UCSD-AML1 (cell line): ENCODE results near the gene PLXND1.

Source experiments
- DNase-seq: peaks from one replicate; lab custom pipeline; 2025; ENCODE audit not compliant: unreplicated experiment; lab: John Stamatoyannopoulos, UW

Gene PLXND1

GRCh38 chr3:129564981-129565644 is 41.4 kb downstream of the PLXND1 start:
- no peak for DNase-seq

DNA sequence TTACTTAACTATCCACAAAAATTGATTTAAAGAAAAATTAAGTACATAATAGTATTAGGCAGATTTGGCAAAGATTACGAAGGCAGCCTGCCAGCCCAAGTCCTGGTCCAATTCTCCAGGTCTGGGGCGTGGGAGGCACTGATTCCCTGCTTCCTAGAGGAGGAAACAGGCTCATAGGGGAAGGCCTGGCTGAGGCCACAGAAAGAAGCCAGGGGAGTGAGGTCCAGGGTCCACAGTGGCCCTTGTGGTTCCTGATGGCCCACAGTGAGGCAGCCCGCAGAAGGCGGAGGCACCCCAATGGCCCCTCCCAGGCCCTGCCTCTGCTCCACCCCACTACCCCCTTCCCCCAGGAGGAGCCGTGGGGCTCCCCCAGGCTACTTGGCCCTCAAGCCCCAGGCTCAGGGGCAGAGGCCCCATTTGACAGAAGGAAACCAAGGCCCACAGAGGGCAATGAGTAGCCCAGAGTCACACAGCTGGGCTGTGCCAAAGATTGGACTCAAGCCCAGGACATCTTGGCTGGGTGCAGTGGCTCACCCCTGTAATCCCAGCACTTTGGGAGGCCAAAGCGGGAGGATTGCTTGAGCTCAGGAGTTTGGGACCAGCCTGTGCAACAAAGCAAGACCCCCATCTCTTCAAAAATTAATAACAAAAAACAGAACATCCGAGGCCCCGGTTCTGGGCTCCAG is 42.5 kb downstream of the PLXND1 start:
- DNase-seq = no peak

DNA sequence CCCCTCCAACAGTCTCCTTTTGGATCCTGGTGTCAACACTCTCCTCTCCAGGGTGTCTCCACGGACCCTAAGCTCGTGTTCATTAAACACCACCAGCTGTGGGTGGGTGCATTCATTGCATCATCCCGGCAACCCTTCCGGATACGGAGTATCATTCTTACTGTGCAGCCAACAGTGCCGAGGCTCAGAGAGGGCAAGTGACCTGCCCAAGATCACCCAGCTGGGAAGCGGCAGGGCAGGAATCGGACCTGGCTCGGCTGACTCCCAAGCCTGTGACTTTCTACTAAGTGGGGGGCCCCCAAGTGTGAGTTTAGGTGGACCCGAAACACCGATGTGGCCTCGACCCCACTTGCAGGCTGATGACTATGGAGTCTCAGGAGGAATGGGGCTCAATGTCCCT is 43.1 kb downstream of the PLXND1 start:
- no peak for DNase-seq

DNA sequence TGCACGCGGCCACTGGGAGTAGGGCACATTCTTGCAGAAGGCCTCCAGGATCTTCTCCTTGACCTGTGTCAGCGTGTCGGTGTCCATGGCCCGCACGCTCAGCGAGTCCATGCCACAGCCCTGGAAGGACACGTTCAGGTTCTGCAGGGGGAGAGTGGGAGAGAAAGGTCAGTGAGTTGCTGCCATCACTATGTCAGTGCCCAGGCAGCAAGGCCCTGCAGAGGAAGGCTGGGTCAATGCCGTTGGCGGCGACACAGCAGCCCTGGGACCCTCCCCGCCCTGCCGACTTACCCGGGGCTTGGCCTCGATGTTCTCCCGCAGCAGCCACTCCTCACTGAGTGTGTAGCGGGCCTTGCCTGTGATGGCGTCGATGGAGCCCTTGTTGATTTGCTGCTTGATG is 43.7 kb downstream of the PLXND1 start:
- no peak for DNase-seq

DNA sequence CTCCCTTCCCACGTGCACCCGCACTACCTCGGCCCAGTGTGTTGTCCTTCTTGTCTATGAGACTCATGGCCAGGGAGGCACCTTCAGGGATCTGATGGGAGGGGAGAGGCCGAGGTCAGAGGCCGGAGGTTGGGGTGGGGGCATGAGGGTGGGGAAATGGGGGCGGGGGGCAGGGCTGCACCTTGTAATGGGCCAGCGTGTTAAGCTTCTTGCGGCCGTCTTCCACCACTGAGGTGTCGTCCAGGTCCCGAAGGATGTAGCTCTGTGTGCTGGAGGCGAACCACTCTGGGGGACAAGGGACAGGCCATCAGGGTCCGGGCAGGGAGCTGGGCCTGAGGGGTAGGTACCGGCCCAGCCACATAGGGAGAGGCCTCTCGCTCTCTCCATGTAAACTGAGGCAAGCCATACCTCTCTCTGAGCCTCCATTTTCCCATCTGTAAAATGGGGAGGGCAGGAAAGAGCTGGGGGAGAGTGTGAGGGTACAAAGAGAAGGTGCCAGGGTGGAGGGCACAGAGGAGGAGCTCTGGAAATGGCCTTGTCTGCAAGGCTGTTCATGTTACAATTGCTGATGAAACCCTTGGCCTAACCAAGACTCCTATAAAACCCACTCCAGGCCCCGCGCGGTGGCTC is 44.7 kb downstream of the PLXND1 start:
- DNase-seq = no peak

DNA sequence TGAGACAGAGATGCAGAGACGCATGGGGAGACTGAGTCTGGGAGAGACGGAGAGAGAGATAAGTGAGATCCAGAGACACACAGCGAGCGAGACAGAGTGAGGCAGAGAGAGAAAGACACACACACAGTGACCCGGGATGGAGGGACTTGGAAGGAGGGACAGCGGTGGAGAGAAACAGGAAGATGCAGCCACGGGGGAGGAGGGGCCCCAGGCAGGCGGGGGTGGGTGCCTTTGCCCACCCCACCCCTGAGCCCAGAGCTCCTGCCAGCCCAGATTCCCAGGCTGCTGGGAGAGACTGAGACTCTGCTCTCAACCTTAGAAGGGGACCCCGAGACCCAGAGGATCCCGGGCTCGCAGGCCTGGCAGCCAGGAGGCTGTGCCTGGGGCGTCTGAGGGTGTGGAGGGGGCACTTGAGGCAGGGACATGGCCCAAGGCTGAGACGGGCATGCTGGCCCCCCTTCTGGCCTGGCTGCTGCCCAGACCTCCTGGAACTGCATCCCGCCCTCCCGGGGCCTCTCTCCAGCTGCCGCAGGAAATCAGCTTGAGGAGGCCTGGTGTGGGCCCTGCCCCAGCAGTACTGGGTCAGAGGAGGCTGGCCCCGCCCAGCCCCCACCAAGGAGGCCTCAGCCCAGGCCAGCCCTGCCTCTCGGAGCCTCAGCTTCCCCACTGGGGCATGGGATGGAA is 45.4 kb downstream of the PLXND1 start:
- DNase-seq = no peak

DNA sequence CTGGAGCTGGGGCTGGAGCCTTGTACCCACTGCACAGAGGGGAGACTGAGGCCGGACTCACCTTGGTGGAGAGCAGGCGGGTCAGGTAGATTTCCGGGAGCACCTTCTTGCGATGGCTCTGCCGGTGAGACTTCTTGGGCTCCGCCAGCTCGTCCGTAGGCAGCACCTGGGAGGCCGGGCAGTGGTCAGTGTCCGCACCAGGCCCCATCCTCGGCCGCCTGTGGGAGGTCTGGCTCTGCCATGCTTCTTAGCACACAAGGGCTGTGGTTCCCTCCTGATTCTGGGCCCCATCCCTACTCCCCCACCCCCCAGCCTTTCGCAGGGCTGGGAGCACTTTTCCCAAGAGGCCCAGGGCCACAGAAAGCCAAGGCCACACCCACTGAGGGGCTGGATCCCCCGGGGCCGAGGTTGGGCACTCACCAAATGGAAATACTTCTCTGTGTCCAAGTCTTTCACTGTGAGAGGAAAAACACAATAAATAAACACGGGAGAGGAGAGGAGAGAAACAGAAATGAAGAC is 46.1 kb downstream of the PLXND1 start:
- DNase-seq = no peak

GRCh38 chr3:129559565-129560079 is 46.9 kb downstream of the PLXND1 start:
- no peak for DNase-seq

GRCh38 chr3:129558772-129559564 is 47.5 kb downstream of the PLXND1 start:
- no peak for DNase-seq

DNA sequence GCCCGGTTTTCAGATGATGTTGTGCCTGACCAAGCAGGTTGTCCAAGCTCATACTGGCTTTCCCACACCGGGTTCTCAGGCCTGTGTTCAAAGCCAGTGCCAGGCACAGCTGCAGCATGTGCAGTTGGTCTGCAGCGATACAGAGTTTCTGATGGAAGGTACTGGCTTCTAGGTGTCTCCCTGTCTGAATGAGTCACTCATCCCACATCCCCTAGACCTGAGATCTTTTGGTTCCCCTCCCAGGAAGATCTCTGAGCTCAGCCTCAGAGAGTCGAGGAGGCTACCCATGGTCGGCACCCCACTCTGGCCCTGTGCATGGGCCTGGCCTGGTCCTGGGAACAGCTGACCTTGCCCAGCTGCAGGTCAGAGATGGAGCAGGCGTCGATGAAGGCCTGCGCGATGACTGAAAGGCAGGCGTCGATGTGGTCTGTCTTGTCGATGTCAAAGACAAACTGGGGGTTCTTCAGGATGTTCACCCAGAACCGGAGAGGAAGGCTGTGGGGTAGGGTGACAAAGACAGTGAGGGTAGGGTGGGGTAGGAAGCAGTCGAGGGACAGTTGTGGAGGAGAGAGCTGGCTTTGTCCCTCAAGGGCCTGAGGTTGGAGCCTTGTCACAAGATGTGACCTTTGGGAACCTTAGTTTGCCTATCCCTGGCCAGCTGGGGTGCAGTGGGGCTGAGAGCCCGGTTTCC is 48.2 kb downstream of the PLXND1 start:
- DNase-seq = no peak

GRCh38 chr3:129557548-129557894 is 49.0 kb downstream of the PLXND1 start:
- DNase-seq = no peak

GRCh38 chr3:129556890-129557547 is 49.5 kb downstream of the PLXND1 start:
- no peak for DNase-seq

GRCh38 chr3:129556358-129556695 is 50.1 kb downstream of the PLXND1 start:
- no peak for DNase-seq

- no peak for DNase-seq
These were observed 50.7 kb downstream of the PLXND1 start for GRCh38 chr3:129555616-129556357.

DNA sequence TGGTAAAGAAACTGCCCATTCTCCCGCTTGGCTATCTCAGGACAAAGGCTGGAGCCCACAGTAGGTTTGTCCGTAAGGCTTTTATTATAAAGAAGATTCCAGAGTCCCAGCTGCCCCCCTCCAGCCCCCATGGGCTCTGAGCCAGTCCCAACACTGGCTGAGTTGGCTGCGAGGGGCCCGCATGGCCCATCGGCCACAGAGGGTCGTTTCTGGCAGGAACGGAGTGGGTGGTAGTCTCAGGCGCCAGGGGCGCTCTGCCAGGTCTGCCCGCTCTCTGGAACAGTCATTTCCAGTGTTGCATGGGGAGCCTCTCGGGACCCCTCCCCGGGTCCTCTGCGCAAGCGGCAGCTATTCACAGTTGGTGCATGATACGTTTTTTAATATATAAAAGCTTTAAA is 51.3 kb downstream of the PLXND1 start:
- DNase-seq = no peak

GRCh38 chr3:129554356-129555152 is 51.9 kb downstream of the PLXND1 start:
- DNase-seq = no peak

- no peak for DNase-seq
These were observed 52.8 kb downstream of the PLXND1 start for GRCh38 chr3:129553719-129554118.

GRCh38 chr3:129553171-129553570 is 53.3 kb downstream of the PLXND1 start:
- no peak for DNase-seq
